Activated T-cell treated with anti-CD3 and anti-CD28 coated beads for 4 hours (primary cell): ENCODE measurements around the gene AMZ1.
"Not testable (repeated sequence)": the region's sequence is repeated elsewhere in the genome, so short reads cannot be mapped to it uniquely, and the experiment has no call there.

Source experiments
- DNase-seq: peaks from one replicate; pipeline ENCODE4 v3.0.0-alpha.2; 2020

The AMZ1 gene

DNA sequence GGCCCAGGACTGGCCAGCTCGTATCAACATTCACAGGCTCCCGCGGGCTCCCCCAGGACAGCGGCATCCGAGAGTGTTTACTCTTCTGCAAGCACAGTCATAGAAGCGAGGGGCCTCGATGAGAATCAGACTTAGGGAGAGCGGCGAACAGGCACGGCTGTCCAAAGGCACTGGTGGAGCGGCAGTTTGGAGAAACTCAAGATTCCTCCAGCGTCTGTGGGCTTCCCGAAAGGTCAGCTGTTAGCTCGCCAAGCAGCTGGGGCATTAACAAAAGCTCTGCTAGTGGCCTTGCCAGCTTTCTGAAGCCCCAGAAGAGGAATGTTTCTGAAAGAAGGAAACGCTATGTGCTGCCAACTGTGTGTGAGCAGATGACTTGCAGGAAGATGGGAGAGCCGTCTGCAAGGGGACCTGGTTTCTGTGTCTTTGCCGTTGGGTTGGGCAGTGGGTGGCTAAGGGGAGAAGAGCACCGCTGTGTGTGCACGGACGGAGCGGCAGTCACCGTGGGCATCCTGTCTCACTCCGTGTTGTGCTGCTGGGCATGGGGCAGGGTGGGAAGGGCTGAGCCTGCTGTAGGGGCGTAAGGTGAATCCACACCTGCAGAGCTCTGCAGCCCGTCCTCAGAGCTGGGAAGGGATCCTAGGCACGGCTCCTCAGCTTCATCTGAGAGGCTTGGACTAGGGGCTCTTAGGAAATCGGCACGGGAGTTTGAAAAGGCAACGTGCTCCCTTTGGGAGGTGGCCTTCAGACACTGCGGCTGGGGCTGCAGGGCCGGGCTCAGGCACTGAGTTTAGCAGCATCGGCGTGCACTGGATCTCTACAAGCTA, 42.1 kb downstream of the AMZ1 start:
- DNase-seq = no peak

DNA sequence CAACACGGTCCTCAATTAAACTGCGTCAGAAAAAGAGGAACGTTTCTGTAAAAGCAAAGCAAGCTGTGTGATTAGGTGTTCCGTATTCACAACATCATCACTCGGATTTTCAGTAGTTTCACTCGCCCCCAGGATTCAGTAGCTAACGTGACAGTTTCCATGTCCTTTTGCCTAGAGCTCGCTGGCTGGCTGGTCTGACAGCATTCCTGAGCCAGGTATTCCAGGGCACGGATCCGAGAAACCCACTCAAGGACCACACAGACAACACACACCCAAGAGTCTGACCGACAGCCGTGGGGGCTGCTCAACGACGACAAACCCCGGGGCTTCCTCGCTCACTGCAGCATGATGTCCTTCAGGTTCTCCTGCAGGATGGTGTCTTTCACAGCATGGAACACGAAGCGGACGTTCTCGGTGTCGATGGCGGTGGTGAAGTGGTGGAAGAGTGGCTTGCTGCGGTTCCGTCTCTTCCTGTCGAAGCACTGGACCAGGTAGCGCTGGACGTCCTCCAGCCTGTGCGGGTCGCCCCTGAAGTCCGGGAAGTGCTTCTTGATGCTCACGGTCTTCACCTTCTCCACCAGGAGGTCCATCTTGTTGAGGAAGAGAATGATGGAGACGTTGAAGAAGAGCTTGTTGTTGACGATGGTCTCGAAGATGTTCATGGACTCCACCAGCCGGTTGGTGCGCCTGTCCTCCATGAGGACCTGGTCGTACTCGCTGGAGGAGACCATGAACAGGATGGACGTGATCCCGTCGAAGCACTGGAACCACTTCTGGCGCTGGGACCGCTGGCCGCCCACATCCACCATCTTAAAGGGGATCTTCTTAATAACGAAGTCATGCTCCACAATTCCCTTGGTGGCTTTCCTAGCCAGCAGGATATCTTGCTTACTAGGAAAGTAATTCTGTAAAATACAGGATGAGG, 43.1 kb downstream of the AMZ1 start:
- DNase-seq = no peak

DNA sequence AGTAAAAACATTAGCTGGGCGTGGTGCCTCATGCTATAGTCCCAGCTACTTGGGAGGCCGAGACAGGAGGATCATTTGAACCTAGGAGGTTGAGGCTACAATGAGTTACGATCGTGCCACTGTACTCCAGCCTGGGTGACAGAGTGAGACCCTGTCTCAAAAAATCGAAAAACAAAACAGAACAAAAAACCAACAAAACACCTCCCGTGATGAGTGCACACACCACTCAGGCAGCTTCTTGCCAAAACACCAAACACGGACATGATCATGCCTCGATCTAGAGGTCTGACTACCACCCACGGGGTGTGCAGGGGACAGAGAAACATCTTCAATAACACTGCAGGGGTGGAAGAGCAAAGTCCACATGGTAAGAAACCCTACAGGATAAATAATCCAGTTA, 44.4 kb downstream of the AMZ1 start:
- DNase-seq = no peak

DNA sequence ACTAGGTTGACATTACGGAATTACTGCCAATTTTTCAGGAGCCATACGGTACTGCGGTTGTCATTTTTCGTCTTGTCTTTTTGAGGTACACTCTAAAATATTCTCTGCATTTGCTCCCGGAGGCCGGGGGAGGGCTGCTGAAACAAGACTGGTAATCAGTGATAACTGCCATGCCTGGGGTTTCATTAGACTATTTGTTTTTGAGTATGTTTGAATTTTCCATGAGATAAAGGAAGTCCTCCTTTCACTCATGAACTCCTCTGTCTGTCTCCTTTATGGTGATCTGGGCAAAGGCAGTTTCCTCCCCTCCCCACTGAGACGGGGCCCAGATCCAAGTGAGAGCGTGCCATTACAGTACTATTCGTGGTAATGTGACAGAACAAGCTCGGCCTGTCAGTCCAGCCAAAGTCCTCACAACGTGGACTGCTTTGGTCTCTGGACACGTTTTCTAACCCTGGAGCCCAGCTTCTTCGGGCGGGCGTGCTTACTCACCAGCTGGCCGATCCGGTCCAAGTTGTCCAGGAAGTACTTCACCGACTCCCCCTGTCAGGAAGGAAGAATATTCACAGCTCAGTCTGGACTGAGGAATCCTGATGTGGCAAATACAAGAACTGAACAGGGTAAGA, 45.1 kb downstream of the AMZ1 start:
- DNase-seq = no peak

GRCh38 chr7:2734084-2734686, 46.2 kb downstream of the AMZ1 start:
- DNase-seq = no peak

DNA sequence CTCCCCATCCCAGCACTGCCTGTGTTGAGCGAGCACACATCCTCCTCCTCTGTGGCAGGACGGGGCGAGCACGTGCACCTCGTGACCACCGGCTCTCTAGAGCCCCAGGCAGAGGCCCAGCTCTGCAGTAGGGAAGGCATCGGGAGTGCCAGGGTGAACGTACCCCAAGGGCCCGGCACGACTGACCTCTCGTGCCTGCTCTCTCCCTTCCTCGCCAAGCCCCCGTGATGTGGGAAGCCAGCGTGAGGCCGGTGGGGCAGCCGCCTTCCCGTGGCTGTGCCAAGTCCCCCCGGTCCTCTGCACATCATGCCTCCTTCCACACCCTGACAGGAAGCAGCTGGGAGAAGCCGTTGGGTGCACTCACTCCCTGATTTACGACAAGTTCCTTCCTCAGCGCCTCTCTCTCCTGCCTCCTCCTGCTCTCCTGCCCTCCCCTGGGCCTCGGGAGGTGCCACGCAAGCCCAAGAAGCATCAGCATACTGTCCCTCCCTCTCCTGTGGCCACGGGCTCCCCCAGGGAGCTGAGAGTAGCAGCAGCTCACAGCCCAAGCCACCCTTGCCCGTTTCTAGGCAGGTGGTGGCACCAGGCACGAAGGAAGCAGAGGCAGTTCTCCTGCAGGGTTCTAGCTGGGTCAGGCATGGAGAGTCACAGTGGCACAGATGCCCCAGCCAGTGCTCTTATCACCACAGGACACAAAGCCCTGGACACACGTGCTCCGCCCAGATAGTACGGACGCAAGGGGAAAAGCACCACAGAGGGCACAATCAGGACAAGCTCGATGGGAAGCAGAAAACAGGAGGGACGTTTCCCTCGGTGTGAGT, 47.0 kb downstream of the AMZ1 start:
- no peak for DNase-seq

DNA sequence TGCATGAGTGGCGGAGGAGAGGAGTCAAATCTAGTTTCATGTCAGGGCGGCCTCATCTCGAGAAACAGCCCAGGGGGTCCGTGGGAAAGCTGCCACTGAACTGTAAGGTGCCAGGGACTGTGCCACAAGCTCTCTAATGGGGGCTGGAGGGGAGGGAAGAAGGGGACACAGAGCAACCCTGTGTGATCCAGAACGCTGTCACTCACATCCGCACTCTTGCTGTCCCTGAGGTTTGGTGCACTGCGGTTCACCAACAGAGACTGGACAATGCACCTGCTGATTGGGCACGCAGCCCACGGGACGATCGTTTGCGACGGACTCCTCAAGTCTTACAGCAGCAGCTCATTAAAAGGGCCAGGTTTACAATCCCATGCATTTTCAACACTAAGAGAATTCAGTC, 47.7 kb downstream of the AMZ1 start:
- DNase-seq = no peak

- no peak for DNase-seq
Measured at GRCh38 chr7:2736411-2736914, 48.5 kb downstream of the AMZ1 start.

GRCh38 chr7:2737005-2737743, 49.2 kb downstream of the AMZ1 start:
- DNase-seq = not testable (repeated sequence)

GRCh38 chr7:2737771-2738540, 50.0 kb downstream of the AMZ1 start:
- no peak for DNase-seq

DNA sequence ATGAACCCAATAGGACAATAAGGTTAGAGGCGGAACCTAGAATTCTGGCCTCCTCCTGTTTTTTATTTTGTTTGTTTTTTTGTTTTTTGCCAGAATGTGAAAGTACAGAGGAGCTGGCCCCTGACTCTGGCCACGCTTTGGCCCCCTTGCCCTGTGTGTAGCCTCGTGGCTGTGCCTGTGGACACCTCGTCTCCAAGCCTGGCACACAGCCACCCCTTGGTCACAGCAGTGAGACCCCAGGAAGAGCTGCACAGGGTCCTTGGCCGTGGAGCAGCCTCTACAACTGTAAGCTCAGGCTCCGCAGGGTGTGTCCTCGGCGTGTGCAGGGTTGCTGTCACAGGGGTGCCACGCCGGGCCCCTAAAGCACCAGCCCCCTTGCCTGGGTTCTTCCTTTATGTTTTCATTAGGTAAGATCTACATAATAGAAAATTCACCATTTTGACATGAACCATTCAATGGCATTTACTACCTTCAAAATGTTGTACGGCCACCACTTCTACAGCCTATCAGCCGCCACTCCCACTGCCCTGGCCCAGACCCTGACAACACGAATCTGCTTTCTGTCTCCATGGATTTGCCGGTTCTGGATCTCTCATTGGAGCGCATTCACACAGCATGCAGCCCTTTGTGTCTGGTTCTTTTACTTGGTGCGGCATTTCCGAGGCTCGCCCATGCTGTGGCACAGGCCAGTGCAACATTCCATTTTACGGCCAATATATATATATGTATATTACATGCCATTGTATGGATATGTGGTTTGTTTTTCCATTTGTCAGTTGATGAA, 51.0 kb downstream of the AMZ1 start:
- DNase-seq = no peak

GRCh38 chr7:2743523-2744185, 55.7 kb downstream of the AMZ1 start:
- DNase-seq = not testable (repeated sequence)

- DNase-seq = not testable (repeated sequence)
Measured at GRCh38 chr7:2748684-2749083, 60.7 kb downstream of the AMZ1 start.

DNA sequence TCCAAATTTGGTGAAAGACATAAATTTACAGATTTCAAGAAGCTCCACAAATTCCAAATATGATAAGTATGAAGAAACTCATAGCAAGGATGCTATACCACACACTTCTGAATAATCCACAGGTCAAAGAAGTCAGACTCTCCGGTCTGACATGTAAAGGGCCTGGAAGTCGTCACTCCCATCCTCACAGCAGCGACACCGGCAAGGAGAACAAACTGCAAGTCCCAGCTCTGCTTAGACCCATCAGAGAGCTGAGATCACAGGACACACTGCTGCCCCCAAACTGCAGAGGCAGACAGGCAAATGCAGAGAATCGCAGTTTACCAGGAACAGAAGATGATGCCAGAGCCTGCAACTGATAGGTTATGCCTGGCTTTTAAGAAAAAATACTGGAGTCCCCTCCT, 62.0 kb downstream of the AMZ1 start:
- no peak for DNase-seq

DNA sequence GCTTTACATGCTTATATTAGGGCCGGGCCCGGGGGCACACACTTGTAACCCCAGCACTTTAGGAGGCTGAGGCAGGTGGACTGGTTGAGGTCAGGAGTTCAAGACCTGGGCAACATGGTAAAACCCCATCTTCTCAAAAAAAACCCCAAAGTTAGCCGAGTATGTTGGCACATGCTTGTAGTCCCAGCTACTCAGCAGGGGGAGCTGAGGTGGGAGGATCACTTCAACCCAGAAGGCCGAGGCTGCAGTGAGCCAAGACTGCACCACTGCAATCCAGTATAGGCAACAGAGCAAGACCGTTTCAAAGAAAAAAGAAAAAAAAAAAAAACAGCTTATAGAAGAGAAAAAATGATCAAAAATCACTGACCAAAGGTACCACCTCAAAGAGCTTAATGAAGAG, 63.1 kb downstream of the AMZ1 start:
- no peak for DNase-seq

DNA sequence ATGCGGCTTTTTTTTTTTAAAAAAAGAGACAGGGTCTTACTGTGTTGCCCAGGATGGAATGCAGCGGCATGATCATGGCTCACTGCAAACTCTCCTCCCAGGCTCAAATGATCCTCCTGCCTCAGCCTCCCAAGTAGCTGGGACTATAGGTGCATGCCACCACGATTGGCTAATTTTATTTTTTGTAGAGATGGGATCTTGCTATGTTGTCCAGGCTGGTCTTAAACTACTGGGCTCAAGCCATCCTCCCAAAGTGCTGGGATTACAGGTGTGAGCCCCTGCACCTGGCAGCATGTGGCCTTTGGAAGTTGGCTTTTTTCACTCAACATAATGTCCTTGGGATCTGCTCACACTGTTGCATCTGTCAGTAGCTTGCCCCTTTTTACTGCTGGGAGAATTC, 65.1 kb downstream of the AMZ1 start:
- no peak for DNase-seq

- DNase-seq = no peak
Measured at GRCh38 chr7:2754086-2754485, 66.1 kb downstream of the AMZ1 start.

- no peak for DNase-seq
Measured at GRCh38 chr7:2754912-2755311, 66.9 kb downstream of the AMZ1 start.

DNA sequence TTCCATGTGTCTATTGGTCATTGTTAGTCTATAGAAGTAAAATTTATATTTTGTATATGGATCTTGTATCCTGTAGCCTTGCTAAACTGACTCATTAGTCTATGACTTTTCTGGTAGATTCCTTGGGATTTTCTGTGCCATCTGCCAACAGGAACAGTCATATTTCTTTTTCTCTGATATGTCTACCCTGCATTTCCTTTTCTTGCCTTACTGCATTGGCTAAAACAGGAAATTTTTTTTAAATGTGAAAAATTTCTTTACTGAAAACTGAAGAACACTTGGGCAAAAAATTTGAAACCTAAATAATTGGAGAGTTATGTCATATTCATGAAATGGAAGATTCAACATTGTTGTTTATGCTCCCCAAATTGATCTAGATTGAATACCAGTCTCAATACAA, 67.5 kb downstream of the AMZ1 start:
- no peak for DNase-seq
